RPMI7951 (cell line): ENCODE measurements around the gene ZYX. TPM values are rescaled to one million over a fixed set of nuclear protein-coding genes. Genes with fewer than 3 reads are reported as not detected.
A peak's percentile ranks its signal among the peaks of the same experiment; 100 is the strongest.

Source experiments
- DNase-seq: peaks from one replicate; pipeline ENCODE4 v3.0.0-alpha.2; 2012; ENCODE audit warnings: low read depth
- total RNA-seq: library from RNA; depleted of rRNA; stranded (reverse); fragments of >200 nt; shearing (Covaris generic); gene quantifications from 2 replicates; pipeline ENCODE4 v1.2.3, GENCODE V29; 2014; rRNA removed

The ZYX gene
- total RNA-seq: 35.9 and 51.5 TPM in 2 replicates

- peak; percentile 93 for DNase-seq
Measured at GRCh38 chr7:143380646-143381426, at the start of gene ZYX. TSS of gene ZYX (plus strand) at chr7:143381345. CDS start at chr7:143381572, 227 bp downstream.

- no peak for DNase-seq
Measured at GRCh38 chr7:143334244-143334643, 46.9 kb upstream of the ZYX start.

- DNase-seq: no peak
Measured at GRCh38 chr7:143337216-143337615, 43.9 kb upstream of the ZYX start.

GRCh38 chr7:143341842-143342241, 39.3 kb upstream of the ZYX start:
- DNase-seq: no peak

GRCh38 chr7:143343596-143343995, 37.5 kb upstream of the ZYX start:
- DNase-seq: no peak

GRCh38 chr7:143345428-143345900, 35.7 kb upstream of the ZYX start:
- peak; percentile 18 for DNase-seq

- no peak for DNase-seq
Measured at GRCh38 chr7:143346018-143346417, 35.1 kb upstream of the ZYX start.

- DNase-seq: no peak
Measured at GRCh38 chr7:143347950-143348349, 33.2 kb upstream of the ZYX start.

GRCh38 chr7:143351060-143351459, 30.1 kb upstream of the ZYX start:
- peak; percentile 43 for DNase-seq

- no peak for DNase-seq
Measured at GRCh38 chr7:143351574-143351973, 29.6 kb upstream of the ZYX start.

- DNase-seq: no peak
Measured at GRCh38 chr7:143352531-143353002, 28.6 kb upstream of the ZYX start.

GRCh38 chr7:143354376-143354775, 26.8 kb upstream of the ZYX start:
- no peak for DNase-seq

- no peak for DNase-seq
Measured at GRCh38 chr7:143354965-143355364, 26.2 kb upstream of the ZYX start.

GRCh38 chr7:143355450-143356385, 25.4 kb upstream of the ZYX start:
- no peak for DNase-seq

- peak; percentile 9 for DNase-seq
Measured at GRCh38 chr7:143356414-143357050, 24.6 kb upstream of the ZYX start.

- no peak for DNase-seq
Measured at GRCh38 chr7:143358626-143359025, 22.5 kb upstream of the ZYX start.

- DNase-seq: no peak
Measured at GRCh38 chr7:143359771-143360353, 21.3 kb upstream of the ZYX start.

- DNase-seq: no peak
Measured at GRCh38 chr7:143360788-143361551, 20.2 kb upstream of the ZYX start.

GRCh38 chr7:143361552-143362130, 19.5 kb upstream of the ZYX start:
- DNase-seq: no peak
